HG03039 (cell line): ENCODE measurements around the gene FTCDNL1.

Experiments
- ATAC-seq: cut with Tn5 transposase; IDR thresholded peaks from one replicate; pipeline ENCODE4 v1.9.1; 2021; ENCODE audit warnings: mild to moderate bottlenecking, moderate library complexity; ENCODE audit not compliant: unreplicated experiment

Gene FTCDNL1

DNA sequence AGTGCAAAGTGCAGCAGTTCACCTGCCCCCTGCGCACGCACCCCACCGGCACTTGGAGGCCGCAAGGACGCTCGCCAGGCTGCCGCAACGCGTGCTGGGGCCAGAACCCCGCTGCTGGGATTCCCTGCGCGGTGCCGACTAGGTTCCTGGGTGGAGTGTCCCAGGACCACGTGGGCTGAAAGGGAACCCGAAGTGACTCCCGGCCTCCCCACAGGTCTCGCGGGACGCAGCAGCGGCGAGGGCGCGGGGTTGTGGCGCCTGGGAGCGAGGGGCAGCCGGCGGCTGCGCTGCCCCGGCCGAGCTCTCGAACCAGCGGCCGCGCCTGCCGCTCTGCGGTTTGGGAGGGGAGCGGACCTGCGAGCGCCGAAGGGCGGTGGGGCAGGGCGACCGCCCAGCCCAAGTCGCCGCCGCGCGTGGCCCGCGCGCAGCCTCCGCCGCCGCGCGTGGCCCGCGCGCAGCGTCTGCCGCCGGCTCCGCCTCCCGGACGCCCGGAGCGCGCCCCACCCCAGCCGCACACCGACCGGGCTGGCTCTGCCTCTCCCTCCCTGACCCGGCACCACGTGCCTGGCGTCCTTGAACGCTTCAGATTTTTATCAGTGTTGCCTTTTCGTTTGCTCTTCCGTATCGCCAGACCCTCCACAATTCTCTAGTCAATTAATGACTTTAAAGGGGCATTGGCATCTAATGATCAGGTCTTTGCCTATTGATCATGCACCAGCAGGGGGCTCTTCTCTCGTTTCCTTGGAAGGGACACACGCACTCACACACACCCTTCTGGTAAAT is at the start of gene FTCDNL1:
TSS of gene FTCDNL1 (minus strand) at position 475 of the 783 bp plus-strand sequence. CDS start 2,230 bp downstream, outside the sequence.
- peak; percentile 96 for ATAC-seq

DNA sequence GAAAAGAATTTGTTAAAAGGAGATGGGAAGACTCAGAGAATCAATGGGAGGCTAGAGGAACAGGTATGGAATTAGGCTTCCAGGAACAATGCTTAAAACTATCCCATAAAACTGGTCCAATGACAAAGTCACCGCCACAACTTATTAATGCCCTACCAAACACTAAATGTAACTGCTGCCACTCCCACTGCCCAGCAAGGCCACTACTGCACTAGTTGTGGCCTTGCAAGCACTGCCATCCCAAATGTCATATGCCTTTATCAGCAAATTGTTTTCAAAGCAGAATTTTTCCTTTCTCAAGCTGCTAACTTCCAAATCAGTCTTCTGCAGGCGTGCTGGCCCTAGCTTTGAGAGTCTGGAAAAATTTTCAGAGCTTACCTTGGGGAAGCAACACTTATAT is 45.6 kb upstream of the FTCDNL1 start:
- no peak for ATAC-seq

GRCh38 chr2:199895406-199895805 is 44.4 kb upstream of the FTCDNL1 start:
- no peak for ATAC-seq

DNA sequence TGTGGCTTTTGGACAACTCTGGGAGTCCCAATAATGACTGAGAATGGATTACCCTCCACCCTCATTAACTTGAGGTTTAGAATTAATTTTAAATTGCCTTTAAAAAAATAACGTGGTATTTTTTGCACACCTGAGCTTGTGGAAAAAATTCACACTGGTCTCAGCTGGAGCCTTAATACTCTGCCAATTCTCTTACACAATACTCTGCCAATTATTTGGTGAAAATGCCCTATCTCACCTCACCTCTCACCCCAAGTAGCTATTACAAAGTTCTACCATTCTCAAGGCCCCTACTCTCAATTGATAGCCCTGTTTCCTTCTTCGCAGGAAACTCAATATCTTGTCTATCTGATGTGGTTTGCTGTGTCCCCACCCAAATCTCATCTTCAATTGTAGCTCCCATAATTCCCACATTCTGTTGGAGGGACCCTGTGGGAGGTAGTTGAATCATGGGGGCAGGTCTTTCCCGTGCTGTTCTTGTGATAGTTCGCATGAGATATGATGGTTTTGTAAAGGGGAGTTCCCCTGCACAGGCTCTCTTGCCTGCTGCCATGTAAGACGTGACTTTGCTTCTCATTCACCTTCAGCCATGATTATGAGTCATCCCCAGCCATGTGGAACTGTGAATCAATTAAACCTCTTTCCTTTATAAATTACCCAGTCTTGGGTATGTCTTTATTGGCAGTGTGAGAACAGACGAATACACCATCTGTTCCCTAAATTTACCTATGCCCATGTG is 32.7 kb upstream of the FTCDNL1 start:
- ATAC-seq: no peak

GRCh38 chr2:199882667-199883066 is 31.7 kb upstream of the FTCDNL1 start:
- ATAC-seq: no peak

- no peak for ATAC-seq
Measured at GRCh38 chr2:199875400-199875799, 24.4 kb upstream of the FTCDNL1 start.

DNA sequence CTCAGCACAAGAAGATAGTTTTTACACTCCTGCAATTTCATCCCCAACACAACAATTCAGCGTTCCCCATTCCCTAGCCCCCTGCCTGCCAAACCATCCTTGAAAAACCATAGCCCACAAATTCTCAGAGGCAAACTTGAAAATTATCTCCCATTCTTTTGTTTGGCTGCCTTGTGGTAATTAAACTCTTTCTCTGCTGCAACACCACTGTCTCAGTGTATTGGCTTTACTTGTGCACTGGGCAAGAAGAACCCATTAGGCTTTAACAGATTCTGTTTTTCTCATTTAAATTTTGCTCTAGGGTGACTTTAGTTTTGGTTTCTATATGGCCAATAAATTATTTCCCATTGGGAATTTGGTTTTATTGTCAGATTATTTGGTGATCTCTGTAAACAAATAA is 23.2 kb upstream of the FTCDNL1 start:
- no peak for ATAC-seq

- ATAC-seq: no peak
Measured at GRCh38 chr2:199870581-199870980, 19.6 kb upstream of the FTCDNL1 start.

- no peak for ATAC-seq
Measured at GRCh38 chr2:199869653-199870052, 18.7 kb upstream of the FTCDNL1 start.

DNA sequence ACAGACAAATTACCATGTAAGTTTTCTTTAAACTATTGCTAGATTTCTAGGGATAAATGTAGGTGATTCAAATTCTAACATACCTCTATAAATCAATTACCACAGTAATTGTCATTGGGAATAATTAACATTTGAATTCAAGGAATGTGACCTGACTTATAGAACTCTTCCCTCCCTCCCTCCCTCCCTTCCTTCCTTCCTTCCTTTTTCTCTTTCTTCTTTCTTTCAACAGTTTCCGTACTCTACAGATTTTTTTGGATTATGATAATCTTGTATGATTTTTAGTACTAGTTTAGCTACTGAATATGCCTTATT is 18.2 kb upstream of the FTCDNL1 start:
- ATAC-seq: no peak

DNA sequence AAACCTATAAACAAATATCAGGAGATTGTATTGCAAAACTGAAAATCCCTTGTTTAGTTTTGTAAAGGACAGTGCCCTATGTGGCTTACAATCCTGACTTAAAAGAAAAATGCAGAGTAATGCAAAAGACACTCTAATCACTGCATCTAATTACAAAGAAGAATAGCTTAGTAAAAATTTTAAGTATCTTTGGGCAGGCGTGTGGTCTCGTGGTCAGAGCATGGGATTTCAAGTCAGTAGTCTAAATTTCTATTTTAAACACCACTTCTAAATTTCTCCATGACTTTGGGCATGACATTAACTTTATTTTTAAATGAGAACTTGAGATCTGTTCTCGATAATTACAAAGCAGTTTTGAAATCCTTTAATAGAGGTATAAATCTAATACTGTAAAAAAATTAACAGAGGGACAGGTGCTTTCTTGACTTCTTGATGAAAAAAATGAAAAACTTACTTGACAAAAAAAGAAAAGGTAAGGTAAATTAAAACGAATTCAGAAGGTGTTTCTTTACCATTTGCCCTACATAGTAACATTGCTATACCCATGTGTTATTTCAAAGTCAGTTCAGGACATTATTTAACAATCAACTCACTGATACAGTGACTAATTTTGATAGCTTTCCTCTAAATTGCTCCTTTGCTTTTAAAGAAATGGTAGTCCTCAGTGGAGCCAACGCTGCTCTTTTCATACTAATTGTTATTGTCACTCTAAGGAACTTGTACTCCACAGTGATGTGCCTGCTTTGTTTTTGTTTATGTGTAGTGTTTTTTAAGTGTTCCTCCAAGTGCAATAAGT is 17.6 kb upstream of the FTCDNL1 start:
- ATAC-seq: no peak

DNA sequence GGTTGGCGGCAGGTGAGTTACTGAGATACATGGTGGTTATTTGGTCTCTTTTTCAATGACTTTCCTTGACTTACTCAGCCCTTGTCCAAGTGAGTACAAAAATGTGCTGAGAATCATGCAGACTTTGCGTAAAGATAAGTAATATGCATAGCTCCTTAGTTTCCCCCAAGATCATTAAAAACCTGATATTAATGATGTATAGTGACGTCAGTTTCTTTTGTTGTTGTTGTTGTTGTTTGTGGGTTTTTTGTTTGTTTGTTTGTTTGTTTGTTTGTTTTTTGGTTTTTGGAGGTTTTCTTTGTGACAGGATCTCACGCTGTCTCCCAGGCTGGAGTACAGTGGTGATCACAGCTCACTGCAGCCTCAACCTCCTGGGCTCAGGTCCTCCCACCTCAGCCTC is 14.9 kb upstream of the FTCDNL1 start:
- ATAC-seq: no peak

DNA sequence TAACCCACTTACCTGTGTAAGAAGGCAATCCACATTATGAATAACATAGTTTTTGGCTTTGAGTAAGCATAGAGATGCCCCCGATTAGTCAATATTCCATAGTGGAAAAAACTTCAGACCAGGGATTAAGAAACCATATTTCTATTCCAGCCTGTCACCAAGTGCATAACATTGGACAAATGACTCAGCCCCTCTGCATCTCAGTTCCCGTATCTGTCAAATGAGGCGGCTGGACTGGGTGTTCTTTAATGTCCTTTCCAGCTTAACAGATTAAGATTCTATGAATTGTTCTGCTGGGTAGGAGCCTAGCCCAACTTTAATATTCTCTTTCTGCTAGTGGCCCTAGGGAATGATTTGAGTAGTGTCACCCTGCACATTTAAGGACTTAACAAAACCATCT is 11.8 kb upstream of the FTCDNL1 start:
- ATAC-seq: no peak

GRCh38 chr2:199861132-199861774 is 10.3 kb upstream of the FTCDNL1 start:
- no peak for ATAC-seq

- ATAC-seq: no peak
Measured at GRCh38 chr2:199855812-199856211, 4.8 kb upstream of the FTCDNL1 start.

GRCh38 chr2:199851883-199852282 is 891 bp upstream of the FTCDNL1 start:
- no peak for ATAC-seq

GRCh38 chr2:199851501-199851810 is 464 bp upstream of the FTCDNL1 start:
- ATAC-seq: no peak

DNA sequence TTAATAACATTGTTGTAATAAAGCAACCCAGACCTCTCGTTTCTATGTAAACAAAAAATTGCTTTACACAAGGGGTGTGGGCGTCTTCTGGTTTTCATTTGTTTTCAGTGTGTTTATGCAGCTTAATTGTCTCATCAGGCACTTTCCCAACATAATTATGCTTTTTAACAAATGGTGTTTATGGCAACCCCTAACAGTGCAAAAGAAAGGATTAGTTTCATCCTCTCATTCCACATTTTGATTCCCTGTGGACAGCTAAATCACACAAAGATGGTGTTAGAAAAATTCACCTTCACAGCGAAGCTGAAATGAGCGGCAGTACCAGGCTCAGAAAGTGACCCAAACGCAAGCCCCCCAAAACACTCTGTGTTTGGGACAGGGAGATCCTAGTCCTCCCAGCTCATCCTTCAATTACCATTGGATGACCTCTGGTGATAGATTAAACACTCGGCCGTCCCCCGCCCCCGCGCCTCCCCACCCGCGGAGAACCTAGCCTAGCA is 724 bp downstream of the FTCDNL1 start:
- ATAC-seq: no peak

GRCh38 chr2:199848389-199849130 is 2.4 kb downstream of the FTCDNL1 start:
- ATAC-seq: no peak

DNA sequence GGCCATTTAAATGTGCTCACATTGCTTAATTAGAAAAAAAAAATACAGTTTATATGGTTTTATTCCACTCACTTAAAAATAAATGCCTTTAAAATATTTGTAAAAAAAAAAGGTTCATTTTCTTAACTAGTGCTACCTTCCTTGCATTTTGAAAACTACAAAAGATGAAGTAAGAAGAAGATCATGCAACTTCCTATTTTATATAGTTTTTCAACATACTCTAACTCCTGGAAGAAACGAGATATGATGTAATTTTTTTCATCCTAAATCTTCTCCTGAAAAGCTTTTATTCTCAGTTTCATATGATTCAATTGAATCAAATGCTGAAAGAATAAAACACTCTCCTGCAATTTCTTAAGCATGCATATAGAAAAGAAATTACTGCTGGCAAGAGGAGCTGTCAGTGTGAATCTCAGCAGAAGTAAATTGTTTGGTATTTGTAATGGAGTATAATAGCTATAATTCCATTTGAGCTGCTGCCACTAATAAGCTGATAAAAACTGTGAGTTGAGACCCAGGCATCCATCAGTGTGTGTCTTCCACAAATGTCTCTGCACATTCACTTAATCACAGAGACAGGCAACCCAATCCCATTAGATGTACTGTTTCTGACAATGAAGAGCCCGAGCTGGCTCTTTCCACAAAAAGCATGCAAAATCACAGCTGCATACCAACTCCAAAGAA is 3.7 kb downstream of the FTCDNL1 start:
- ATAC-seq: no peak
